Fibroblast of the conjunctiva (primary cell): ENCODE measurements around the gene CPB2.

Source experiments
- DNase-seq: peaks from one replicate; pipeline ENCODE4 v3.0.0-alpha.2; 2010; ENCODE audit warnings: low read depth

The CPB2 gene

GRCh38 chr13:46104868-46105267 lies at the start of gene CPB2:
CPB2 (minus strand) TSS chr13:46105033; CDS start chr13:46105009, 24 bp downstream.
- DNase-seq = no peak

- no peak for DNase-seq
Measured at GRCh38 chr13:46154136-46154801, 49.4 kb upstream of the CPB2 start.

GRCh38 chr13:46152627-46153328 lies 47.9 kb upstream of the CPB2 start:
- DNase-seq = no peak

GRCh38 chr13:46150134-46150693 lies 45.4 kb upstream of the CPB2 start:
- DNase-seq = no peak

- no peak for DNase-seq
Measured at GRCh38 chr13:46149272-46150133, 44.7 kb upstream of the CPB2 start.

GRCh38 chr13:46146898-46147297 lies 42.1 kb upstream of the CPB2 start:
- DNase-seq = no peak

GRCh38 chr13:46145950-46146349 lies 41.1 kb upstream of the CPB2 start:
- DNase-seq = no peak

- no peak for DNase-seq
Measured at GRCh38 chr13:46145135-46145534, 40.3 kb upstream of the CPB2 start.

- no peak for DNase-seq
Measured at GRCh38 chr13:46143184-46143701, 38.4 kb upstream of the CPB2 start.

GRCh38 chr13:46142776-46143175 lies 37.9 kb upstream of the CPB2 start:
- no peak for DNase-seq

- no peak for DNase-seq
Measured at GRCh38 chr13:46140044-46140443, 35.2 kb upstream of the CPB2 start.

GRCh38 chr13:46137627-46138317 lies 32.9 kb upstream of the CPB2 start:
- DNase-seq = no peak

- DNase-seq = no peak
Measured at GRCh38 chr13:46136688-46137087, 31.9 kb upstream of the CPB2 start.

- no peak for DNase-seq
Measured at GRCh38 chr13:46134961-46135522, 30.2 kb upstream of the CPB2 start.

- DNase-seq = no peak
Measured at GRCh38 chr13:46134494-46134893, 29.7 kb upstream of the CPB2 start.

- DNase-seq = no peak
Measured at GRCh38 chr13:46132109-46132508, 27.3 kb upstream of the CPB2 start.

- DNase-seq = no peak
Measured at GRCh38 chr13:46131705-46132104, 26.9 kb upstream of the CPB2 start.

GRCh38 chr13:46129955-46130618 lies 25.3 kb upstream of the CPB2 start:
- DNase-seq = no peak

- DNase-seq = no peak
Measured at GRCh38 chr13:46129124-46129523, 24.3 kb upstream of the CPB2 start.

GRCh38 chr13:46127358-46128023 lies 22.7 kb upstream of the CPB2 start:
- DNase-seq = no peak
